ENCODE measurements around the gene TIMM29. TPM values are rescaled to one million over a fixed set of nuclear protein-coding genes. Genes with fewer than 3 reads are reported as not detected.

Gene TIMM29
- total RNA-seq, 1 experiment from 2014 or later = 23.4 TPM

DNA sequence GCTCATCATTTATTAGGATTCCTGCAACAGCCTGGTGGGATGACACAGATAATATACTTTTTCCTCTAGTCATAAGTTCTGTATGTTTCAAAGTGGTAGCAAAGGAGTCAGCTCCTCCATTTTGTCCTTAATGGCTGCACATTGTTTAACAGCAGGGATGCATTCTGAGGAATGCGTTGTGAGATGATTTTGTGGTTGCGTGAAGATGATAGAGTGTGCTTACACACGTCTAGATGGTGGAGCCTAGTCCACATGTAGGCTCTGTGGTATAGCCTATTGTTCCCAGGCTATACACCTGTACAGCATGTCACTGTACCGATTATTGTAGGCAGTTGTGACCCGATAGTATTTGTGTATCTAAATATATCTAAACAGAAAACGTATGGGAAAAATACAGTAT is 36.8 kb downstream of the TIMM29 start:
- Mint-ChIP-seq H3K36me3 (ENCODE audit: insufficient read depth in 1 of 3, low read depth in 3 of 3) (peaks cover 11 to 22% (median 14%) of the 10 kb centered on the region in 3 experiments; a peak in 6 of 7 replicates), H3K27me3 (ENCODE audit: low read depth) (no peaks in the 10 kb centered on the region), H3K27ac (peak overlapping the region in 2 of 3 experiments; percentile 14 to 75; a peak in 3 of 7 replicates), H3K9me3 (peaks cover 0 to 2% of the 10 kb centered on the region in 2 experiments; a peak in 1 of 5 replicates), H3K4me3 (no peak overlapping the region), H3K4me1 (peaks cover 43 to 50% of the 10 kb centered on the region in 2 experiments)
- no peak overlapping the region for H2BK120ac ChIP-seq (ENCODE audit: low read depth, low read length, poor library complexity, severe bottlenecking)
- no peak overlapping the region for H3K23ac ChIP-seq (ENCODE audit: insufficient read length, low read depth, low read length)
- TF ChIP-seq, protein P1, sequence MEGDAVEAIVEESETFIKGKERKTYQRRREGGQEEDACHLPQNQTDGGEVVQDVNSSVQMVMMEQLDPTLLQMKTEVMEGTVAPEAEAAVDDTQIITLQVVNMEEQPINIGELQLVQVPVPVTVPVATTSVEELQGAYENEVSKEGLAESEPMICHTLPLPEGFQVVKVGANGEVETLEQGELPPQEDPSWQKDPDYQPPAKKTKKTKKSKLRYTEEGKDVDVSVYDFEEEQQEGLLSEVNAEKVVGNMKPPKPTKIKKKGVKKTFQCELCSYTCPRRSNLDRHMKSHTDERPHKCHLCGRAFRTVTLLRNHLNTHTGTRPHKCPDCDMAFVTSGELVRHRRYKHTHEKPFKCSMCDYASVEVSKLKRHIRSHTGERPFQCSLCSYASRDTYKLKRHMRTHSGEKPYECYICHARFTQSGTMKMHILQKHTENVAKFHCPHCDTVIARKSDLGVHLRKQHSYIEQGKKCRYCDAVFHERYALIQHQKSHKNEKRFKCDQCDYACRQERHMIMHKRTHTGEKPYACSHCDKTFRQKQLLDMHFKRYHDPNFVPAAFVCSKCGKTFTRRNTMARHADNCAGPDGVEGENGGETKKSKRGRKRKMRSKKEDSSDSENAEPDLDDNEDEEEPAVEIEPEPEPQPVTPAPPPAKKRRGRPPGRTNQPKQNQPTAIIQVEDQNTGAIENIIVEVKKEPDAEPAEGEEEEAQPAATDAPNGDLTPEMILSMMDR (conservative IDR thresholded peaks at IDR 0.05) = no peak
- H3K4me2 ChIP-seq (ENCODE audit: insufficient read depth, insufficient read length, low read length) = no peak overlapping the region
- H2AK5ac ChIP-seq (ENCODE audit: insufficient read length, low read length) = no peak overlapping the region
- H3K9me3 ChIP-seq (ENCODE audit: control insufficient read depth, low read depth, low read length) = no peaks in the 10 kb centered on the region
- no peak overlapping the region for H3K14ac ChIP-seq (ENCODE audit: insufficient read depth, low read length)
- no peak overlapping the region for H4K91ac ChIP-seq (ENCODE audit: insufficient read length, low read depth, low read length)
- no peak overlapping the region for H2BK5ac ChIP-seq (ENCODE audit: insufficient read length, low read length)
- H3K18ac ChIP-seq (ENCODE audit: insufficient read length, low read depth, low read length) = no peak overlapping the region
- H3K9ac ChIP-seq (ENCODE audit: extremely low read depth, insufficient read length, low read length) = no peak overlapping the region
- peaks cover 5% of the 10 kb centered on the region for H3K79me1 ChIP-seq (ENCODE audit: insufficient read depth, low read depth, low read length, poor library complexity, severe bottlenecking)
- no peak overlapping the region for H4K8ac ChIP-seq (replicated peaks; ENCODE audit: insufficient read length, low read depth, low read length)
- no peak overlapping the region for H3T11ph ChIP-seq (ENCODE audit: low read length)
- no peak overlapping the region for H3K4ac ChIP-seq (ENCODE audit: low read depth, low read length)
- H3K4me1 ChIP-seq (ENCODE audit: insufficient read depth, low read length) = no peaks in the 10 kb centered on the region; the same call in 1 of the 2 replicates
- no peak overlapping the region for H2AFZ ChIP-seq (ENCODE audit: low read length)
- peaks cover 9% of the 10 kb centered on the region for H3K23me2 ChIP-seq (ENCODE audit: insufficient read length, low read depth, low read length, poor library complexity, severe bottlenecking)
- no peak for DNase-seq
- H2BK12ac ChIP-seq (ENCODE audit: insufficient read length, low read depth, low read length) = no peak overlapping the region
- no CpG with 5 or more reads among the region's 6 CpGs for WGBS (ENCODE audit: extremely low coverage, insufficient read length, low lambda C conversion rate)
- H2BK15ac ChIP-seq (ENCODE audit: low read depth, low read length) = no peak overlapping the region
- H4K5ac ChIP-seq (ENCODE audit: insufficient read length, low read depth, low read length) = no peak overlapping the region
- H2BK20ac ChIP-seq (ENCODE audit: low read depth, low read length, poor library complexity, severe bottlenecking) = no peak overlapping the region
- H3K27me3 ChIP-seq (ENCODE audit: insufficient read depth, low read length) = no peaks in the 10 kb centered on the region
- no peak overlapping the region for H3K56ac ChIP-seq (ENCODE audit: insufficient read length, low read depth, low read length)
- no peak overlapping the region for H3K27ac ChIP-seq (ENCODE audit: insufficient read length, low read depth, low read length)
- peaks cover 6% of the 10 kb centered on the region for H4K20me1 ChIP-seq (ENCODE audit: control insufficient read depth, insufficient read depth, insufficient read length)
- peaks cover 67% of the 10 kb centered on the region for H3K79me2 ChIP-seq (ENCODE audit: insufficient read depth, low read length)
